ENCODE results near the gene FPGS. TPM values are rescaled to one million over a fixed set of nuclear protein-coding genes. Genes with fewer than 3 reads are reported as not detected.

FPGS gene
- total RNA-seq, 1 donor: 98.1 TPM

DNA sequence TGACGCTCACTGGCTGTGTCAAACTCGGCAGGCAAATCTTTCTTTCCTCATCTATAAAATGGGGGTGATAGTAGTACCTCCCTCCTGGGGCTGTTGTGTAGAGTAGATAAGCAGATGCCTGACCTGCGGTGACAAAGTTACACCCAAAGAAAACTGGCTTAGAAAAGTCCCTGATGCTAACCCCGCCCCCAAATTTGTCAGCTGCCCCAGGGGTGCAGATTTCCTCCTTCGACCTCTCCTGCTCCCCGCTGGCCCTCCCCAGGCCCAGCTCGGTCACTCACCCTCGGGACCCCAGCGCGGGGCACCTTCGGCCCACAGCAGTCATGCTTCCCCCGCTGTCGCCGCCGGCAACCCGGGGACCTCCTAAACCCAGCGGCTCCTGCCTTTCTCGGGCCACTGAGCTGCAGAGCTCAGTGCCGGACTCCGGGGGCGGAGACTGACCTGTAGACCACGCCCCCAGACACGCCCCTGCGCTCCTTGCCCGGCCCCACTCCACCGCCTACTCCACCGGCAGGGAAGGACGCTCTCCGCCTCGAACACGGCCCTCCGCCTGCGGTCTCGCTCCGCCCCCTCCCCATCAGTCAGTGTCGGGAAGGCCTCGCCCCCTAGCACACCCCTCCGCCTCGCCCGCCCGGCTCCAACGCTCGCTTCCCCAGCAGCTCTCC, 31.6 kb upstream of the FPGS start:
- peak; percentile 98 for DNase-seq (ENCODE audit: insufficient read length, low spot score, missing footprints)
- Histone ChIP-seq H4K20me1 (ENCODE audit: insufficient read depth, low read length) (peaks cover 3% of the 10 kb centered on the region), H3K27ac (ENCODE audit: low read depth, low read length) (no peak overlapping the region), H3K79me2 (ENCODE audit: insufficient read depth, low read length) (no peaks in the 10 kb centered on the region), H2AFZ (ENCODE audit: low read length) (peak overlapping the region; percentile 81), H3K4me2 (ENCODE audit: insufficient read depth, low read length) (peak overlapping the region; percentile 86), H3K4me1 (ENCODE audit: insufficient read depth, low read length) (peaks cover 11% of the 10 kb centered on the region), H3K4me3 (ENCODE audit: insufficient read depth, low read length) (peak overlapping the region; percentile 73), H3K27me3 (ENCODE audit: insufficient read depth, low read length) (peaks cover 4% of the 10 kb centered on the region), H3K36me3 (ENCODE audit: insufficient read depth, low read length) (no peaks in the 10 kb centered on the region), H3K9me3 (ENCODE audit: low read depth, low read length) (no peaks in the 10 kb centered on the region)
- TF ChIP-seq CTCF (IDR thresholded peaks at IDR 0.05; ENCODE audit: extremely low read depth, low read depth, low read length): no peak

DNA sequence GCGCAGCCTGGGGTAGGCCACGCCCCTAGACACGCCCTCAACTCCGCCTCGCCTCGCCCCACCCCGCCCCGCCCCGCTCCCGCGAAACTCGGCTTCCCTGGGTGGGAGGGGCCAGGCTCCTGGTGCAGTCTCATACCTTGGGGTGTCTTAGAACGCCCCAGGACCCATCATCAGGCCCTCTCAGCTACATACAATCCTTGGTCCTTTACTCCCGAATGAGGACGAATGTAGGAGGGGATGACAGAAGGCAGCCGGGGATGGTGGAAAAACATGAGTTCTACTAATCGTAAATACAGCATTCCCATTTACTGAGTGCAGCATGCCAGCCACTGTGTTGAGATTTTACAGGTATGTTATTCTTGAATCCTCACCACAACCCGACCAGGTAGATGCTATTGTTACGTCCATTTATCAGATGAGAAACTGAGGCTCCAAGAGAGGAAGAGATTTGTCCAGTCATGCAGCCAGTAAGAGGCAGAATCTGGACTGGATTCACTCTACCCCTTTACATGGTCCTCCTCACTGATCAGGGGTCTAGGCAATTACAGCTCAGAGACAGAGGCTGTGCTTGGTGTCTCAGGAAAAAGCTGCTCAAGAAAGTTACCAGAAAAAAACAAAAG, 31.0 kb upstream of the FPGS start:
- H3K4me2 ChIP-seq (ENCODE audit: insufficient read depth, low read length): peak overlapping the region; percentile 86
- peaks cover 11% of the 10 kb centered on the region for H3K4me1 ChIP-seq (ENCODE audit: insufficient read depth, low read length)
- H4K20me1 ChIP-seq (ENCODE audit: insufficient read depth, low read length): peaks cover 3% of the 10 kb centered on the region
- H3K27ac ChIP-seq (ENCODE audit: low read depth, low read length): no peak overlapping the region
- no peaks in the 10 kb centered on the region for H3K79me2 ChIP-seq (ENCODE audit: insufficient read depth, low read length)
- no peak overlapping the region for H2AFZ ChIP-seq (ENCODE audit: low read length)
- H3K36me3 ChIP-seq (ENCODE audit: insufficient read depth, low read length): no peaks in the 10 kb centered on the region
- H3K9me3 ChIP-seq (ENCODE audit: low read depth, low read length): no peaks in the 10 kb centered on the region
- peaks cover 4% of the 10 kb centered on the region for H3K27me3 ChIP-seq (ENCODE audit: insufficient read depth, low read length)
- no peak for TF ChIP-seq CTCF (IDR thresholded peaks at IDR 0.05; ENCODE audit: extremely low read depth, low read depth, low read length)
- DNase-seq (ENCODE audit: insufficient read length, low spot score, missing footprints): peak; percentile 80
- peak overlapping the region; percentile 73 for H3K4me3 ChIP-seq (ENCODE audit: insufficient read depth, low read length)

GRCh38 chr9:127772603-127773002, 30.1 kb upstream of the FPGS start:
- Histone ChIP-seq H3K79me2 (ENCODE audit: insufficient read depth, low read length) (no peaks in the 10 kb centered on the region), H2AFZ (ENCODE audit: low read length) (no peak overlapping the region)
- TF ChIP-seq CTCF (IDR thresholded peaks at IDR 0.05; ENCODE audit: extremely low read depth, low read depth, low read length): no peak

DNA sequence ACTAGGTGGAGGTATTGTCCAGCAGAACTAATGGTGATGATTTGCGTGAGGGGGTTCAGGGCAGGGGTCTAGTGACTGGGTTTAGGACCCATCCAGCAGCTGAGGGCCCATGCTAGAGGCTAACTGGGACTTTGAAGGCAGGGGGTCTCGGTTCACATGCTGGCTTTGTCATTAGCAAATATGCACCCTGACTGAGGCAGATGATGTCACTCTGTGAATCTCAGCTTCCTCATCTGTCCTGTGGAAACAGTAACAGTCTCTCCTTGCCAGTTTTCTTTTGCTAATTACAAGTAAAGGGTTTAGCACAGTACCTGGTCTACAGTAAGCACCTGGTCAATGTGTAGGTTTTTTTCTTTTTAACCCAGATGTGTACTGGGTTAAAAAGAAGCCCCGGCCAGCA, 29.4 kb upstream of the FPGS start:
- H3K4me2 ChIP-seq (ENCODE audit: insufficient read depth, low read length): no peak overlapping the region
- no peak overlapping the region for H3K27ac ChIP-seq (ENCODE audit: low read depth, low read length)
- no peaks in the 10 kb centered on the region for H3K9me3 ChIP-seq (ENCODE audit: low read depth, low read length)
- no peak overlapping the region for H3K4me3 ChIP-seq (ENCODE audit: insufficient read depth, low read length)
- H3K27me3 ChIP-seq (ENCODE audit: insufficient read depth, low read length): peaks cover 4% of the 10 kb centered on the region
- no peak overlapping the region for H2AFZ ChIP-seq (ENCODE audit: low read length)
- H4K20me1 ChIP-seq (ENCODE audit: insufficient read depth, low read length): peaks cover 3% of the 10 kb centered on the region
- peaks cover 11% of the 10 kb centered on the region for H3K4me1 ChIP-seq (ENCODE audit: insufficient read depth, low read length)
- H3K79me2 ChIP-seq (ENCODE audit: insufficient read depth, low read length): no peaks in the 10 kb centered on the region
- H3K36me3 ChIP-seq (ENCODE audit: insufficient read depth, low read length): no peaks in the 10 kb centered on the region
- DNase-seq (ENCODE audit: insufficient read length, low spot score, missing footprints): no peak
- TF ChIP-seq CTCF (IDR thresholded peaks at IDR 0.05; ENCODE audit: extremely low read depth, low read depth, low read length): no peak

More at GRCh38 chr9:127772603-127773002, 30.1 kb upstream of the FPGS start:
- Histone ChIP-seq H3K4me1 (ENCODE audit: insufficient read depth, low read length) (peaks cover 11% of the 10 kb centered on the region), H3K4me2 (ENCODE audit: insufficient read depth, low read length) (no peak overlapping the region), H3K27ac (ENCODE audit: low read depth, low read length) (no peak overlapping the region), H3K4me3 (ENCODE audit: insufficient read depth, low read length) (no peak overlapping the region), H3K9me3 (ENCODE audit: low read depth, low read length) (no peaks in the 10 kb centered on the region), H3K36me3 (ENCODE audit: insufficient read depth, low read length) (no peaks in the 10 kb centered on the region), H3K27me3 (ENCODE audit: insufficient read depth, low read length) (peaks cover 4% of the 10 kb centered on the region), H4K20me1 (ENCODE audit: insufficient read depth, low read length) (peaks cover 3% of the 10 kb centered on the region)
- no peak for DNase-seq (ENCODE audit: insufficient read length, low spot score, missing footprints)

Data from osteoblast (primary cell).